PC-3 (cell line): Measurements from ENCODE around the gene RAB6C. TPM values are rescaled to one million over a fixed set of nuclear protein-coding genes. Genes with fewer than 3 reads are reported as not detected.
"Not testable (repeated sequence)": the region's sequence is repeated elsewhere in the genome, so short reads cannot be mapped to it uniquely, and the experiment has no call there.

Experiments
- ATAC-seq: fragments of 200-7000 bp; cut with Tn5 transposase; 2 replicates; pipeline ENCODE4 v1.9.1; 2020; ENCODE audit warnings: mild to moderate bottlenecking, moderate library complexity
- BruUV-seq: library from RNA; stranded (reverse); fragments of 400-500 nt; replicated peaks from 2 replicates; lab custom pipeline; 2021; lab: Mats Ljungman, UMichigan
- CTCF ChIA-PET: fragments of 300-600 bp; sonication (Branson Sonifier 250); formaldehyde crosslinking; loops from one replicate; lab custom pipeline; 2022; ENCODE audit warnings: antibody characterized with exemption; lab: Charles Lee
- POLR2A ChIA-PET: fragments of 300-600 bp; sonication (Branson Sonifier 250); formaldehyde crosslinking; loops from one replicate; lab custom pipeline; 2022; ENCODE audit warnings: antibody characterized with exemption; ENCODE audit not compliant: unreplicated experiment; lab: Charles Lee
- DNase-seq: peaks from one replicate; pipeline ENCODE4 v3.0.0-alpha.2; 2015
- H2AFZ ChIP-seq: fragments of 300-600 bp; sonication (generic); 2 replicates; pipeline ENCODE4 v1.6.0; 2016; ENCODE audit warnings: antibody characterized with exemption, low read length
- H3F3A ChIP-seq: fragments of 300-600 bp; sonication (generic); one replicate; pipeline ENCODE4 v1.6.0; 2017; ENCODE audit warnings: antibody characterized with exemption, low read length, control low read depth, mild to moderate bottlenecking; ENCODE audit not compliant: unreplicated experiment
- H3K27ac ChIP-seq: fragments of 300-600 bp; sonication (generic); 2 replicates; pipeline ENCODE4 v1.5.1; 2016; ENCODE audit warnings: mild to moderate bottlenecking, low read length
- H3K27me3 ChIP-seq: fragments of 300-600 bp; sonication (generic); 2 replicates; pipeline ENCODE4 v1.6.1; 2016; ENCODE audit warnings: low read length, mixed read lengths
- H3K36me3 ChIP-seq: fragments of 300-600 bp; sonication (generic); 2 replicates; pipeline ENCODE4 v1.6.1; 2016; ENCODE audit warnings: low read depth, mixed run types, low read length, mixed read lengths
- H3K4me1 ChIP-seq: fragments of 300-600 bp; sonication (generic); 2 replicates; pipeline ENCODE4 v1.5.1; 2016; ENCODE audit warnings: low read length; ENCODE audit not compliant: insufficient read depth
- H3K4me2 ChIP-seq: fragments of 300-600 bp; sonication (generic); 2 replicates; pipeline ENCODE4 v1.6.0; 2016; ENCODE audit warnings: low read length
- H3K4me3 ChIP-seq: fragments of 300-600 bp; sonication (generic); 2 replicates; pipeline ENCODE4 v1.5.1; 2016; ENCODE audit warnings: mild to moderate bottlenecking, low read length, mixed read lengths
- H3K79me2 ChIP-seq: fragments of 300-600 bp; sonication (generic); 2 replicates; pipeline ENCODE4 v1.6.1; 2017; ENCODE audit warnings: low read length, mixed read lengths
- H3K9ac ChIP-seq: fragments of 300-600 bp; sonication (generic); 2 replicates; pipeline ENCODE4 v1.6.0; 2016; ENCODE audit warnings: mild to moderate bottlenecking, low read length
- H3K9me2 ChIP-seq: fragments of 300-600 bp; sonication (generic); replicated peaks from 2 replicates; pipeline ENCODE4 v1.6.1; 2016; ENCODE audit warnings: mixed run types, low read length, mixed read lengths
- H3K9me3 ChIP-seq: fragments of 300-600 bp; sonication (generic); 2 replicates; pipeline ENCODE4 v1.6.1; 2016; ENCODE audit warnings: low read length, mixed read lengths
- H4K20me1 ChIP-seq: fragments of 300-600 bp; sonication (generic); 2 replicates; pipeline ENCODE4 v1.6.1; 2016; ENCODE audit warnings: low read length, mixed read lengths
- EZH2 ChIP-seq: fragments of 300-600 bp; sonication (generic); IDR thresholded peaks from one replicate; pipeline ENCODE4 v1.6.1; 2017; ENCODE audit warnings: antibody characterized with exemption, mild to moderate bottlenecking, low read length; ENCODE audit not compliant: unreplicated experiment
- intact Hi-C: fragments of 100-400 bp; cut with micrococcal nuclease; formaldehyde crosslinking; loops from 2 replicates; pipeline ENCODE4 v1.9.0; 2023
- total RNA-seq: library from RNA; depleted of rRNA; stranded (reverse); fragments of >200 nt; gene quantifications from 2 replicates; pipeline ENCODE4 v1.2.3, GENCODE V29; 2014
- TF ChIP-seq, protein P1 (sequence below): fragments of 300-600 bp; sonication (generic); conservative IDR thresholded peaks from 2 replicates; pipeline ENCODE4 v1.5.1; 2017; ENCODE audit warnings: antibody characterized with exemption, low read depth, mild to moderate bottlenecking, low read length

RAB6C gene
- total RNA-seq, 1 experiment from 2014 or later, result 0.04 TPM

DNA sequence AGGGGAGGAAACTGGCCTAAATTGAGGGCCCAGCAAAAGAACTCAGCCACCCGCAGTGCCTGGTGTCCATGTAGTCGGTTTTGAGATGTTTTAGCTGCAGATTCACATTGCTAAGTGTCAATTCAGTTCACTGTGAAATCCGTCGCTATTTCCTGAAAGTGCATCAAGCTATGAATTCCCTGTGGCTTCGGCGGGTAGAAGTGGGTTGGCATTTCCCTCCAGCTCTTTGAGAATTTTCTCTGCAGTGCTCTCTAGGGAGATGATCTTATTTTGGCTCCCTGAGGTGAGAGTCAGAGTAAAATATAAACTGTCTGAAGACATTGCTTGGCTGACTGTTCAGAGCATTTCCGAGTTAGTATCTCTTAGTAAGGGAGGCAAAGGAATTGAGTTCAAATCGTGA, 36.0 kb upstream of the RAB6C start:
- CTCF ChIA-PET, result not testable (repeated sequence)

DNA sequence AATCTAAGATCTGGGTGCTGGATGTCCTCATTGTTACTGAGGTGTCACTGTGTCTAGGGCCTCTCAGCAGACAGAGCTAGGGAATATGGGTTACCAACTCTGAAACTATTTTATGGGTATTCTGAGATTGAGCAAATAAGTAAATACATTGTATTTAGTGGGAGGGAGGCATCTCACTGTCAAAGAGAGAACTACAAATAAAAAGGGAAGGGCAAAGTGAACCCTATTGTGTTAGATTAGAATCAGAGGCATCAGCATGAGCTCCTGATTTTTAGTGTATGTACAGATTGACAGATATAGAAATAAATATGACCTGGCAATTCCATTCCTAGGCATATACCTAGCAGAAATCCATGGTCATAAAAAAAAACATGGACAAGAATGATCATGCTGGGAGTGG, 33.9 kb upstream of the RAB6C start:
- Histone ChIP-seq H3K4me2 (no peak overlapping the region), H3K9me3 (no peaks in the 10 kb centered on the region)
- intact Hi-C loops, result no loop called here

More for the DNA sequence above, 36.0 kb upstream of the RAB6C start:
- H3K9ac ChIP-seq, intact Hi-C loops, ATAC-seq, H3K79me2 ChIP-seq, H3K4me2 ChIP-seq, H3K9me3 ChIP-seq, H3K36me3 ChIP-seq, H4K20me1 ChIP-seq, H2AFZ ChIP-seq, BruUV-seq, H3F3A ChIP-seq, POLR2A ChIA-PET, H3K4me1 ChIP-seq, DNase-seq, H3K4me3 ChIP-seq, H3K27ac ChIP-seq, H3K9me2 ChIP-seq: not testable (repeated sequence)
- H3K27me3 ChIP-seq, result peaks cover 18% of the 10 kb centered on the region; the same call in 1 of the 2 replicates

DNA sequence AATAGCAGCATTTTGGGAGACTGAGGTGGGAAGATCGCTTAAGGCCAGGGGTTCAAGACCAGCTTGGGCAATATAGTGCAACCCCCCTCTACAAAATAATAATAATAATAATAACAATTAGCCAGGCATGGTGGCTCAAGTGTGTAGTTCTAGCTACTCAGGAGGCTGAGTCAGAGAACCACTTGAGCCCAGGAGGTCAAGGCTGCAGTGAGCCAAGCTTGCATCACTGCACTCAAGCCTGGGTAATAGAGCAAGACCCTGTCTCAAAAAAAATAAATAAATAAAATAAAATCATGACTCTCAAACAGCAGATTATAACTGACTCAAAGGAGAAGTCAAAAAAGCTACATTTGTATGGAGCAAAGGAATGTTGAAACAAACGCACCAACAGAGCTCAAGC, 31.8 kb upstream of the RAB6C start:
- H3K27ac ChIP-seq, H3K27me3 ChIP-seq, H3F3A ChIP-seq, H3K4me1 ChIP-seq, H3K4me2 ChIP-seq, POLR2A ChIA-PET, H3K79me2 ChIP-seq, H3K36me3 ChIP-seq, H3K9ac ChIP-seq, BruUV-seq, intact Hi-C loops, DNase-seq, H3K9me3 ChIP-seq, H3K9me2 ChIP-seq, H2AFZ ChIP-seq, H4K20me1 ChIP-seq, CTCF ChIA-PET, ATAC-seq, H3K4me3 ChIP-seq: not testable (repeated sequence)

More for the DNA sequence above, 33.9 kb upstream of the RAB6C start:
- ChIA-PET POLR2A (no interaction called here), CTCF (no interaction called here)
- no peak for TF ChIP-seq EZH2
- TF ChIP-seq, protein P1, sequence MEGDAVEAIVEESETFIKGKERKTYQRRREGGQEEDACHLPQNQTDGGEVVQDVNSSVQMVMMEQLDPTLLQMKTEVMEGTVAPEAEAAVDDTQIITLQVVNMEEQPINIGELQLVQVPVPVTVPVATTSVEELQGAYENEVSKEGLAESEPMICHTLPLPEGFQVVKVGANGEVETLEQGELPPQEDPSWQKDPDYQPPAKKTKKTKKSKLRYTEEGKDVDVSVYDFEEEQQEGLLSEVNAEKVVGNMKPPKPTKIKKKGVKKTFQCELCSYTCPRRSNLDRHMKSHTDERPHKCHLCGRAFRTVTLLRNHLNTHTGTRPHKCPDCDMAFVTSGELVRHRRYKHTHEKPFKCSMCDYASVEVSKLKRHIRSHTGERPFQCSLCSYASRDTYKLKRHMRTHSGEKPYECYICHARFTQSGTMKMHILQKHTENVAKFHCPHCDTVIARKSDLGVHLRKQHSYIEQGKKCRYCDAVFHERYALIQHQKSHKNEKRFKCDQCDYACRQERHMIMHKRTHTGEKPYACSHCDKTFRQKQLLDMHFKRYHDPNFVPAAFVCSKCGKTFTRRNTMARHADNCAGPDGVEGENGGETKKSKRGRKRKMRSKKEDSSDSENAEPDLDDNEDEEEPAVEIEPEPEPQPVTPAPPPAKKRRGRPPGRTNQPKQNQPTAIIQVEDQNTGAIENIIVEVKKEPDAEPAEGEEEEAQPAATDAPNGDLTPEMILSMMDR, result no peak
- BruUV-seq, result no TSS peak
- Histone ChIP-seq H3K4me1 (no peaks in the 10 kb centered on the region), H2AFZ (no peak overlapping the region), H3K79me2 (no peaks in the 10 kb centered on the region), H3K27ac (no peak overlapping the region), H3K36me3 (no peaks in the 10 kb centered on the region), H3K9me2 (no peaks in the 10 kb centered on the region), H3F3A (no peaks in the 10 kb centered on the region), H4K20me1 (no peaks in the 10 kb centered on the region), H3K4me3 (no peak overlapping the region), H3K9ac (no peak overlapping the region), H3K27me3 (0 out of 2 replicates have a peak, but pooled peaks cover 5% of the 10 kb centered on the region)
- no peak for ATAC-seq
- DNase-seq, result no peak

DNA sequence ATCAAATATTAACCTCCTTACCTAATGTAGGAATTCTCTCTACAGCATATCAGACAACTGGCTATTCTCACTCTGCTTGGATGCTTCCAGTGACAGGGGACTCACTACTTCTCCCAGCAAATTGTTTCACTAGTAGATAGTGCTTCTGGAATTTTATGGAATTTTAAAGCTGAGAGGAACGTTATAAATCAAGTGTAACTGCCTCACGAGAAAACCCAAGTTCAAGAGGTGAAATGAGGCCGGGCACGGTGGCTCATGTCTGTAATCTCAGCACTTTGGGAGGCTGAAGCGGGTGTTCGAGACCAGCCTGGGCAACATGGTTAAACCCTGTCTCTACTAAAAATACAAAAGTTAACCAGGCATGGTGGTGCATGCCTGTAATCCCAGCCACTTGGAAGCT, 23.3 kb upstream of the RAB6C start:
- H3K4me3 ChIP-seq, H4K20me1 ChIP-seq, H3K79me2 ChIP-seq, H2AFZ ChIP-seq, H3K9me3 ChIP-seq, CTCF ChIA-PET, H3K27me3 ChIP-seq, H3F3A ChIP-seq, H3K4me2 ChIP-seq, ATAC-seq, H3K4me1 ChIP-seq, intact Hi-C loops, BruUV-seq, H3K9me2 ChIP-seq, H3K36me3 ChIP-seq, H3K27ac ChIP-seq, DNase-seq, H3K9ac ChIP-seq: not testable (repeated sequence)
- POLR2A ChIA-PET, result interaction anchor here (0.6 kb wide), 1 partner anchor 348 kb away, joined by 4 read pairs; no protein-coding TSS in a partner anchor
